Measurements from ENCODE around the gene BCDIN3D.
A peak's percentile ranks its signal among the peaks of the same experiment; 100 is the strongest.

BCDIN3D gene

GRCh38 chr12:49811961-49812401 is 30.9 kb downstream of the BCDIN3D start:
- Histone ChIP-seq H3K4me3 (ENCODE audit: low read depth in 1 of 2, low read length in 2 of 2) (no peak overlapping the region), H2AFZ (ENCODE audit: low read depth, low read length) (no peak overlapping the region), H3K36me3 (ENCODE audit: insufficient read depth, low read length) (peaks cover 5% of the 10 kb centered on the region; the same call in 1 of the 2 replicates), H3K27me3 (ENCODE audit: insufficient read depth, low read length, poor library complexity) (no peaks in the 10 kb centered on the region), H3K79me2 (ENCODE audit: insufficient read depth, low read length) (peaks cover 47% of the 10 kb centered on the region), H3K4me1 (ENCODE audit: insufficient read depth, low read length) (no peaks in the 10 kb centered on the region), H3K9me3 (ENCODE audit: insufficient read depth, low read length, severe bottlenecking) (no peaks in the 10 kb centered on the region), H4K20me1 (ENCODE audit: insufficient read depth, low read length) (peaks cover 38% of the 10 kb centered on the region), H3K9ac (ENCODE audit: low read depth, low read length) (no peak overlapping the region), H3K4me2 (ENCODE audit: insufficient read depth, low read length) (no peak overlapping the region), H3K27ac (ENCODE audit: low read length) (no peak overlapping the region)
- ATAC-seq (ENCODE audit: insufficient read depth, low read depth) (no peak), DNase-seq (no peak)
- TF ChIP-seq CTCF (IDR thresholded peaks at IDR 0.05; ENCODE audit: borderline replicate concordance, extremely low read depth, low read length, poor library complexity, severe bottlenecking) (no peak), EZH2 (IDR thresholded peaks at IDR 0.05; ENCODE audit: borderline replicate concordance, low read depth, low read length, severe bottlenecking) (no peak)

- Histone ChIP-seq H3K9ac (ENCODE audit: low read depth, low read length) (no peak overlapping the region), H3K27me3 (ENCODE audit: insufficient read depth, low read length, poor library complexity) (no peaks in the 10 kb centered on the region), H3K79me2 (ENCODE audit: insufficient read depth, low read length) (peaks cover 42% of the 10 kb centered on the region), H2AFZ (ENCODE audit: low read depth, low read length) (no peak overlapping the region), H3K4me3 (ENCODE audit: low read depth in 1 of 2, low read length in 2 of 2) (no peak overlapping the region), H3K4me1 (ENCODE audit: insufficient read depth, low read length) (no peaks in the 10 kb centered on the region), H3K27ac (ENCODE audit: low read length) (no peak overlapping the region), H3K9me3 (ENCODE audit: insufficient read depth, low read length, severe bottlenecking) (no peaks in the 10 kb centered on the region), H4K20me1 (ENCODE audit: insufficient read depth, low read length) (peaks cover 40% of the 10 kb centered on the region), H3K36me3 (ENCODE audit: insufficient read depth, low read length) (peaks cover 5% of the 10 kb centered on the region; the same call in 1 of the 2 replicates), H3K4me2 (ENCODE audit: insufficient read depth, low read length) (no peak overlapping the region)
- no peak for TF ChIP-seq CTCF (IDR thresholded peaks at IDR 0.05; ENCODE audit: borderline replicate concordance, extremely low read depth, low read length, poor library complexity, severe bottlenecking)
- no peak for TF ChIP-seq EZH2 (IDR thresholded peaks at IDR 0.05; ENCODE audit: borderline replicate concordance, low read depth, low read length, severe bottlenecking)
- peak; percentile 39; the same call in 1 of the 3 replicates for ATAC-seq (ENCODE audit: insufficient read depth, low read depth)
- no peak for DNase-seq
Observed at GRCh38 chr12:49811136-49811535, 31.8 kb downstream of the BCDIN3D start.

GRCh38 chr12:49809906-49810389 is 33.0 kb downstream of the BCDIN3D start:
- peaks cover 30% of the 10 kb centered on the region for H3K79me2 ChIP-seq (ENCODE audit: insufficient read depth, low read length)
- H3K27me3 ChIP-seq (ENCODE audit: insufficient read depth, low read length, poor library complexity), result no peaks in the 10 kb centered on the region
- H3K4me1 ChIP-seq (ENCODE audit: insufficient read depth, low read length), result no peaks in the 10 kb centered on the region
- no peak overlapping the region for H3K4me2 ChIP-seq (ENCODE audit: insufficient read depth, low read length)
- H3K9me3 ChIP-seq (ENCODE audit: insufficient read depth, low read length, severe bottlenecking), result no peaks in the 10 kb centered on the region
- ATAC-seq (ENCODE audit: insufficient read depth, low read depth), result no peak
- peaks cover 11% of the 10 kb centered on the region for H3K36me3 ChIP-seq (ENCODE audit: insufficient read depth, low read length)
- peaks cover 38% of the 10 kb centered on the region for H4K20me1 ChIP-seq (ENCODE audit: insufficient read depth, low read length)
- no peak overlapping the region for H3K9ac ChIP-seq (ENCODE audit: low read depth, low read length)
- H3K4me3 ChIP-seq (ENCODE audit: low read depth in 1 of 2, low read length in 2 of 2), result no peak overlapping the region
- no peak for DNase-seq
- TF ChIP-seq EZH2 (IDR thresholded peaks at IDR 0.05; ENCODE audit: borderline replicate concordance, low read depth, low read length, severe bottlenecking), result no peak
- TF ChIP-seq CTCF (IDR thresholded peaks at IDR 0.05; ENCODE audit: borderline replicate concordance, extremely low read depth, low read length, poor library complexity, severe bottlenecking), result no peak
- H2AFZ ChIP-seq (ENCODE audit: low read depth, low read length), result no peak overlapping the region
- no peak overlapping the region for H3K27ac ChIP-seq (ENCODE audit: low read length)
